K562 (cell line): ENCODE data around the gene NT5C2. TPM values are rescaled to one million over a fixed set of nuclear protein-coding genes. Genes with fewer than 3 reads are reported as not detected.

Experiments
- ATAC-seq: fragments of 200-7000 bp; cut with Tn5 transposase; 3 replicates; pipeline ENCODE4 v1.9.1; 2020; ENCODE audit warnings: moderate library complexity
- BruUV-seq: library from RNA; stranded (reverse); fragments of 400-500 nt; replicated peaks from 2 replicates; lab custom pipeline; 2021; lab: Mats Ljungman, UMichigan
- CTCF ChIA-PET: fragments of 300-600 bp; formaldehyde crosslinking; extraction: SDS; loops from one replicate; lab custom pipeline; 2021; ENCODE audit warnings: low intra/inter-chr PET ratio; lab: Yijun Ruan, JAX
- POLR2A ChIA-PET: fragments of 300-600, 350-650 bp; sonication (Branson Sonifier 250); formaldehyde crosslinking; extraction: SDS; loops from one replicate; lab custom pipeline; 2021; ENCODE audit warnings: antibody characterized with exemption, inconsistent platforms; lab: Yijun Ruan, JAX
- DNase-seq, 4 experiments: peaks; one replicate each; pipeline versions ENCODE4 v3.0.0 to v3.0.0-alpha.2; 2011 to 2018; ENCODE audit warnings: low spot score in 3 of 4, mixed read lengths in 3 of 4; ENCODE audit errors: extremely low read depth in 1 of 4
- FAIRE-seq: peaks from 2 replicates; lab custom pipeline; 2011; peaks lifted over from hg19 to GRCh38; lab: Jason Lieb, UNC
- H2AFZ ChIP-seq: 2 replicates; pipeline ENCODE4 v1.6.0; 2011; ENCODE audit warnings: low read depth, low read length, control low read depth, inconsistent platforms
- H3K27ac ChIP-seq: fragments of 200-600 bp; 3 replicates; pipeline ENCODE4 v1.8.0; 2011; ENCODE audit warnings: low read depth, mild to moderate bottlenecking, control low read depth, inconsistent platforms, low read length, moderate library complexity, mixed read lengths; ENCODE audit errors: extremely low read depth
- H3K27me3 ChIP-seq, 2 experiments: fragments of 300-600 bp in 1 of 2; 2 replicates in 1 of 2; 3 replicates in 1 of 2; pipeline versions ENCODE4 v1.6.0 to v1.8.0; 2011; ENCODE audit warnings: inconsistent platforms in 2 of 2, low read length in 2 of 2, mild to moderate bottlenecking in 1 of 2, mixed read lengths in 1 of 2, moderate library complexity in 1 of 2; ENCODE audit not compliant: control insufficient read depth in 2 of 2, insufficient read depth in 2 of 2
- H3K36me3 ChIP-seq: fragments of 300-600 bp; 3 replicates; pipeline ENCODE4 v1.8.0; 2011; ENCODE audit warnings: mild to moderate bottlenecking, low read length, inconsistent platforms; ENCODE audit not compliant: control insufficient read depth, insufficient read depth
- H3K4me1 ChIP-seq, 2 experiments: fragments of 200-600 bp in 1 of 2; replicated peaks in 1 of 2; 2 replicates in 1 of 2; 3 replicates in 1 of 2; pipeline versions ENCODE4 v1.5.1 to v1.8.0; 2011; ENCODE audit warnings: inconsistent platforms in 2 of 2, low read length in 2 of 2, mild to moderate bottlenecking in 1 of 2, mixed read lengths in 1 of 2, moderate library complexity in 1 of 2; ENCODE audit not compliant: control insufficient read depth in 2 of 2, insufficient read depth in 2 of 2
- H3K4me2 ChIP-seq: 2 replicates; pipeline ENCODE4 v1.6.1; 2011; ENCODE audit warnings: low read length, control low read depth, inconsistent platforms, mixed read lengths; ENCODE audit not compliant: insufficient read depth
- H3K4me3 ChIP-seq: fragments of 200-600 bp; sonication (generic), shearing (Covaris generic); 2 replicates; pipeline ENCODE4 v1.5.1; 2016; ENCODE audit warnings: control low read depth, inconsistent platforms
- H3K79me2 ChIP-seq: fragments of 200-600 bp; 3 replicates; pipeline ENCODE4 v1.8.0; 2011; ENCODE audit warnings: low read length, inconsistent platforms; ENCODE audit not compliant: control insufficient read depth, insufficient read depth
- H3K9ac ChIP-seq, 2 experiments: 2 replicates each; pipeline versions ENCODE4 v1.6.0 to v1.6.1; 2011; ENCODE audit warnings: low read depth in 2 of 2, low read length in 2 of 2, control low read depth in 1 of 2, inconsistent platforms in 1 of 2, mild to moderate bottlenecking in 1 of 2, mixed read lengths in 1 of 2; ENCODE audit not compliant: insufficient read depth in 1 of 2
- H3K9me1 ChIP-seq: one replicate; pipeline ENCODE4 v1.6.0; 2011; ENCODE audit warnings: inconsistent platforms, mild to moderate bottlenecking, low read length, moderate library complexity; ENCODE audit not compliant: control insufficient read depth, insufficient read depth
- H3K9me3 ChIP-seq: replicated peaks from 2 replicates; pipeline ENCODE4 v1.5.1; 2011; ENCODE audit warnings: low read depth, low read length, inconsistent platforms; ENCODE audit not compliant: control insufficient read depth, insufficient read depth
- H4K20me1 ChIP-seq: replicated peaks from 2 replicates; pipeline ENCODE4 v1.6.1; 2011; ENCODE audit warnings: low read length, inconsistent platforms, mixed read lengths; ENCODE audit not compliant: control insufficient read depth, insufficient read depth
- DPF2 ChIP-seq: fragments of 450-650 bp; IDR thresholded peaks from 2 replicates; pipeline ENCODE4 v1.6.1; 2016
- IRF2 ChIP-seq: sonication (generic); formaldehyde crosslinking; IDR thresholded peaks from 2 replicates; pipeline ENCODE4 v1.8.1; 2022; ENCODE audit warnings: mild to moderate bottlenecking, missing genetic modification reagents
- KDM1A ChIP-seq, 2 experiments: fragments of 450-650 bp; IDR thresholded peaks; 2 replicates each; pipeline ENCODE4 v1.6.1; 2016; ENCODE audit warnings: mild to moderate bottlenecking in 2 of 2
- KDM4B ChIP-seq, 2 experiments: fragments of 450-650 bp in 1 of 2; sonication (generic) in 1 of 2; IDR thresholded peaks; 2 replicates each; pipeline ENCODE4 v1.6.1; 2016 to 2017; ENCODE audit warnings: borderline replicate concordance in 2 of 2, antibody characterized with exemption in 1 of 2, low read depth in 1 of 2, mild to moderate bottlenecking in 1 of 2
- NBN ChIP-seq: fragments of 450-650 bp; IDR thresholded peaks from 2 replicates; pipeline ENCODE4 v1.6.1; 2016; ENCODE audit warnings: low read depth, mild to moderate bottlenecking
- NR1H2 ChIP-seq: sonication (generic); formaldehyde crosslinking; IDR thresholded peaks from 2 replicates; pipeline ENCODE4 v1.4.0; 2020; ENCODE audit warnings: mild to moderate bottlenecking, missing genetic modification reagents
- NRF1 ChIP-seq, 2 experiments: fragments of 450-650 bp; IDR thresholded peaks in 1 of 2; conservative IDR thresholded peaks in 1 of 2; 2 replicates each; pipeline ENCODE4 v1.6.1; 2014; ENCODE audit warnings: mild to moderate bottlenecking in 2 of 2
- XRCC4 ChIP-seq: IDR thresholded peaks from one replicate; pipeline ENCODE4 v1.6.1; 2011; ENCODE audit not compliant: insufficient read depth, insufficient read length; ENCODE audit errors: extremely low read depth
- ZNF12 ChIP-seq: sonication (generic); formaldehyde crosslinking; IDR thresholded peaks from 2 replicates; pipeline ENCODE4 v1.4.0; 2020; ENCODE audit warnings: mild to moderate bottlenecking, missing genetic modification reagents
- WGBS: fragments of 100-300 bp; shearing (Covaris generic); methylation state at CpG from one replicate; pipeline ENCODE4 v1.1.6; 2016; ENCODE audit warnings: low coverage, mixed read lengths; ENCODE audit not compliant: insufficient coverage; ENCODE audit errors: missing lambda C conversion rate; 5-methylcytosine and 5-hydroxymethylcytosine counted together
- in situ Hi-C: fragments of 300-500 bp; cut with MboI; formaldehyde crosslinking; loops from 4 replicates; pipeline ENCODE4 v1.15.0; 2018; ENCODE audit warnings: inconsistent platforms, mixed read lengths
- intact Hi-C: fragments of 100-400 bp; cut with micrococcal nuclease; formaldehyde crosslinking; loops from 2 replicates; pipeline ENCODE4 v1.14.2; 2022
- polyA plus RNA-seq, 8 experiments: library from polyadenylated mRNA; depleted of rRNA in 4 of 8; stranded (reverse) in 5 of 8; unstranded in 3 of 8; fragments of >200 nt; fragmentation: Nextera tagmentation in 2 of 8; fragmentation: Illumina TruSeq in 1 of 8; extraction: Ambion mirVana in 2 of 8; extraction: Trizol in 1 of 8; gene quantifications; 2 replicates each; pipeline versions ENCODE4 v1.2.1 to v1.2.3, GENCODE V29; 2011 to 2014; ENCODE audit warnings: inconsistent platforms in 1 of 8, missing spikeins in 1 of 8
- total RNA-seq, 7 experiments: library from RNA; depleted of rRNA in 6 of 7; stranded (reverse); fragments of >200 nt in 6 of 7; fragmentation: Illumina TruSeq in 2 of 7; extraction: Trizol in 2 of 7; gene quantifications; 2 replicates each; pipeline versions ENCODE4 v1.2.1 to v1.2.3, GENCODE V29; 2011 to 2021; ENCODE audit warnings: low replicate concordance in 1 of 7
- TF ChIP-seq, protein P1 (sequence below): fragments of 450-650 bp; IDR thresholded peaks from 2 replicates; pipeline ENCODE4 v1.6.1; 2018; ENCODE audit not compliant: partially characterized antibody
- TF ChIP-seq, protein P2 (sequence below): sonication (generic); formaldehyde crosslinking; IDR thresholded peaks from 2 replicates; pipeline ENCODE4 v1.9.0; 2022; ENCODE audit warnings: mild to moderate bottlenecking, missing genetic modification reagents
- TF ChIP-seq, protein P3 (sequence below): sonication (generic); formaldehyde crosslinking; IDR thresholded peaks from 2 replicates; pipeline ENCODE4 v1.8.0; 2022; ENCODE audit warnings: missing genetic modification reagents, mild to moderate bottlenecking, borderline replicate concordance

The NT5C2 gene
- total and polyA plus RNA-seq, 9 of the 15 experiments (the other 6 are each of a cell fraction or from before 2014, with no cell fraction given) = 11.3 to 45.2 (median 27.7) TPM

DNA sequence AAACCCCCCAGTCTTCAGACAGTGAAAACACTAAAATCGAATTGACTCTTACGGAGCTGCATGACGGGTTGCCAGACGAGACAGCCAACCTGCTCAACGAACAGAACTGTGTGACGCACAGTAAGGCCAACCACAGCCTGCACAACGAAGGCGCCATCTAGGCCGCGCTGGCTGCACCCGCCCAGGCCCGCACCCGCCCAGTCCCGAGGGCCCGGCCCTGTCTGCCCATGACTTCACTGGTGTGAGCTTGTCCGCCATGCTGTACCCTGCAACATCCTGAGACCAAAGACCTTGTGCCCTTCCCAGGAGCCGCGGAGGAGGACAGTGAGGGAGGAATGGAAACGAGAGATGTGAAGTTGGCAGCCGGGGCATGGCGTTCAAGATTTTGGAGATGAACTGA is 116.1 kb downstream of the NT5C2 start:
- ChIA-PET CTCF (no interaction called here), POLR2A (interaction anchor here (0.6 to 2.5 kb wide), 3 partner anchors 9 to 241 kb away, joined by 3 to 7 read pairs (median 3); no protein-coding TSS in a partner anchor)
- Histone ChIP-seq H3K4me1 (no peaks in the 10 kb centered on the region; a peak in 1 of 5 replicates), H3K27me3 (no peaks in the 10 kb centered on the region), H3K9me1 (no peaks in the 10 kb centered on the region), H2AFZ (no peak overlapping the region), H3K9me3 (no peaks in the 10 kb centered on the region), H3K79me2 (no peaks in the 10 kb centered on the region), H3K4me2 (no peak overlapping the region), H3K9ac (no peak overlapping the region), H3K36me3 (no peaks in the 10 kb centered on the region; the same call in 2 of the 3 replicates), H3K4me3 (no peak overlapping the region), H3K27ac (no peak overlapping the region), H4K20me1 (no peaks in the 10 kb centered on the region)
- no TSS peak for BruUV-seq
- no peak for DNase-seq
- in situ Hi-C loops (no loop called here), intact Hi-C loops (no loop called here)
- TF ChIP-seq DPF2 = no peak
- ATAC-seq = no peak
- 81% methylated on average over 5 of the region's 21 CpGs for WGBS
- no peak for FAIRE-seq

DNA sequence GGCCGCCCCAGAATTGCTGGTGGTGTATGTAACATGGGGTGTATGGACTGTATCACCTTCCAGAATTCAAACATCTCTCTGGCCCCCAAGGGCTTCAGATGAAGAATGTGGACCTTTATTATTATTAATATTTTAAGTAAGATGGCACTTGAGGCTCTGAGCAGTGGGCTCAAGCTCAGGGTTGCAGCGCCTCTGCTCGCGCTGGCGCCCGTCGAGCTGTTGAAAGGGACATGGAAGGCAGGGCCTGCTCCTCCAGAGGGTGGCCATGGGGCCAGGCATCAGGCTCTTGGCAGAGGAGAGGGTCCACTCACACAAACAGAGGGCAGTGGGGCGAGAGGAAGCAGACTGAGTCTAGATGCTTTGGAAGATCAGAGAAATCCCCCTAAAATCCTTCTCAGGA is 120.2 kb downstream of the NT5C2 start:
- CTCF ChIA-PET = no interaction called here
- Histone ChIP-seq H3K79me2 (no peaks in the 10 kb centered on the region), H3K27ac (no peak overlapping the region), H3K9me3 (no peaks in the 10 kb centered on the region), H3K4me3 (no peak overlapping the region), H3K36me3 (no peaks in the 10 kb centered on the region), H3K4me2 (no peak overlapping the region), H2AFZ (no peak overlapping the region), H3K9me1 (no peaks in the 10 kb centered on the region), H3K4me1 (no peaks in the 10 kb centered on the region; a peak in 1 of 5 replicates), H3K27me3 (no peaks in the 10 kb centered on the region), H4K20me1 (0 out of 2 replicates have a peak, but pooled peaks cover 4% of the 10 kb centered on the region), H3K9ac (no peak overlapping the region)
- no peak for FAIRE-seq
- 78% methylated on average over 2 of the region's 8 CpGs for WGBS
- BruUV-seq = no TSS peak
- POLR2A ChIA-PET = interaction anchor here (0.6 kb wide), 1 partner anchor 119 kb away, joined by 3 read pairs; no protein-coding TSS in a partner anchor
- DNase-seq = no peak
- in situ Hi-C loops = no loop called here
- intact Hi-C loops = no loop called here
- ATAC-seq = no peak
- TF ChIP-seq IRF2 (no peak), KDM1A (IDR thresholded peaks at IDR 0.05) (no peak), NRF1 (conservative IDR thresholded peaks at IDR 0.05 in 1 of 2, IDR thresholded peaks at IDR 0.05 in 1 of 2) (no peak), NR1H2 (no peak), XRCC4 (no peak), ZNF12 (CRISPR knock-in tag) (no peak), KDM4B (IDR thresholded peaks at IDR 0.05; ENCODE audit: borderline replicate concordance in 2 of 2, low read depth in 1 of 2) (no peak), NBN (no peak)
- TF ChIP-seq, protein P1, sequence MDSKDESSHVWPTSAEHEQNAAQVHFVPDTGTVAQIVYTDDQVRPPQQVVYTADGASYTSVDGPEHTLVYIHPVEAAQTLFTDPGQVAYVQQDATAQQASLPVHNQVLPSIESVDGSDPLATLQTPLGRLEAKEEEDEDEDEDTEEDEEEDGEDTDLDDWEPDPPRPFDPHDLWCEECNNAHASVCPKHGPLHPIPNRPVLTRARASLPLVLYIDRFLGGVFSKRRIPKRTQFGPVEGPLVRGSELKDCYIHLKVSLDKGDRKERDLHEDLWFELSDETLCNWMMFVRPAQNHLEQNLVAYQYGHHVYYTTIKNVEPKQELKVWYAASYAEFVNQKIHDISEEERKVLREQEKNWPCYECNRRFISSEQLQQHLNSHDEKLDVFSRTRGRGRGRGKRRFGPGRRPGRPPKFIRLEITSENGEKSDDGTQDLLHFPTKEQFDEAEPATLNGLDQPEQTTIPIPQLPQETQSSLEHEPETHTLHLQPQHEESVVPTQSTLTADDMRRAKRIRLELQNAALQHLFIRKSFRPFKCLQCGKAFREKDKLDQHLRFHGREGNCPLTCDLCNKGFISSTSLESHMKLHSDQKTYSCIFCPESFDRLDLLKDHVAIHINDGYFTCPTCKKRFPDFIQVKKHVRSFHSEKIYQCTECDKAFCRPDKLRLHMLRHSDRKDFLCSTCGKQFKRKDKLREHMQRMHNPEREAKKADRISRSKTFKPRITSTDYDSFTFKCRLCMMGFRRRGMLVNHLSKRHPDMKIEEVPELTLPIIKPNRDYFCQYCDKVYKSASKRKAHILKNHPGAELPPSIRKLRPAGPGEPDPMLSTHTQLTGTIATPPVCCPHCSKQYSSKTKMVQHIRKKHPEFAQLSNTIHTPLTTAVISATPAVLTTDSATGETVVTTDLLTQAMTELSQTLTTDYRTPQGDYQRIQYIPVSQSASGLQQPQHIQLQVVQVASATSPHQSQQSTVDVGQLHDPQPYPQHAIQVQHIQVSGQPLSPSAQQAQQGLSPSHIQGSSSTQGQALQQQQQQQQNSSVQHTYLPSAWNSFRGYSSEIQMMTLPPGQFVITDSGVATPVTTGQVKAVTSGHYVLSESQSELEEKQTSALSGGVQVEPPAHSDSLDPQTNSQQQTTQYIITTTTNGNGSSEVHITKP = no peak
- TF ChIP-seq, protein P2, sequence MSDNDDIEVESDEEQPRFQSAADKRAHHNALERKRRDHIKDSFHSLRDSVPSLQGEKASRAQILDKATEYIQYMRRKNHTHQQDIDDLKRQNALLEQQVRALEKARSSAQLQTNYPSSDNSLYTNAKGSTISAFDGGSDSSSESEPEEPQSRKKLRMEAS (CRISPR knock-in tag) = no peak
- TF ChIP-seq, protein P3, sequence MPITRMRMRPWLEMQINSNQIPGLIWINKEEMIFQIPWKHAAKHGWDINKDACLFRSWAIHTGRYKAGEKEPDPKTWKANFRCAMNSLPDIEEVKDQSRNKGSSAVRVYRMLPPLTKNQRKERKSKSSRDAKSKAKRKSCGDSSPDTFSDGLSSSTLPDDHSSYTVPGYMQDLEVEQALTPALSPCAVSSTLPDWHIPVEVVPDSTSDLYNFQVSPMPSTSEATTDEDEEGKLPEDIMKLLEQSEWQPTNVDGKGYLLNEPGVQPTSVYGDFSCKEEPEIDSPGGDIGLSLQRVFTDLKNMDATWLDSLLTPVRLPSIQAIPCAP = no peak
